Left ventricle myocardium superior (tissue), 1 donor: Measurements from ENCODE around the gene PARD3B. TPM values are rescaled to one million over a fixed set of nuclear protein-coding genes. Genes with fewer than 3 reads are reported as not detected.
A peak's percentile ranks its signal among the peaks of the same experiment; 100 is the strongest.

Experiments used
- ATAC-seq: fragments of 200-7000 bp; cut with Tn5 transposase; one replicate; pipeline ENCODE4 v1.9.1; 2020; ENCODE audit warnings: mild to moderate bottlenecking, moderate library complexity
- DNase-seq: peaks from one replicate; pipeline ENCODE4 v3.0.0-alpha.2; 2020
- intact Hi-C: fragments of 100-400 bp; cut with micrococcal nuclease; formaldehyde crosslinking; loops from one replicate; pipeline ENCODE4 v1.11.0; 2022
- total RNA-seq: library from RNA; stranded (reverse); fragmentation: NEBNext Ultra II Directional; extraction: Animal tissue kit (Norgen Biotek cat#: 25700); gene quantifications from one replicate; pipeline ENCODE4 v1.2.1, GENCODE V29; 2021
- donor health status: DM: no; HTN: yes; CAD: no; lungs with severe emphysema.

PARD3B gene
- total RNA-seq, 1 donor from 2014 or later: 6.5 TPM

DNA sequence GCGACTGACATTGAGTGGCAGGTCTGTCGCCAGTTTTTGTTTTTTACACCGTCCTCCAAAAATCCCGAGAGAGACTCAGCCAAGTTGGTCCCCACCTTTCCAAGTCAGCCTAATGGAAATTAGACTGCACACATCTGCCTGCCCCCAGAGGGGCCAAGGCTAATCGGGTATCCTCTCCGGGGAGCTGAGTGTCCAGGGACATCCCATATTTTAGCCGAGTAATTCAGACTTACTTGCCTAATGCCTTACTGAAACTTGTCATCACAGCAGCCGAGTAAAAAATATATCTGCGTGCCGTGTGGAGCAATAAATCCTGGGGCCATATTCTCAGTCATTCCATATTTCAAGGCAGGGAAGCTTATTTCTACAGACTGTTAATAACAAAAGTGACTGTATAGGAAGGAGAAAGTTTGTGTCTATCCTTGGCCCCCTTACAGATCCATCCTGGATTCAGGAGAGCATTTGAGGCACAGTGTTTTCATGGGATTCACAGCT is 1098.2 kb downstream of the PARD3B start:
- ATAC-seq (no peak), DNase-seq (no peak)
- intact Hi-C loops: no loop called here

DNA sequence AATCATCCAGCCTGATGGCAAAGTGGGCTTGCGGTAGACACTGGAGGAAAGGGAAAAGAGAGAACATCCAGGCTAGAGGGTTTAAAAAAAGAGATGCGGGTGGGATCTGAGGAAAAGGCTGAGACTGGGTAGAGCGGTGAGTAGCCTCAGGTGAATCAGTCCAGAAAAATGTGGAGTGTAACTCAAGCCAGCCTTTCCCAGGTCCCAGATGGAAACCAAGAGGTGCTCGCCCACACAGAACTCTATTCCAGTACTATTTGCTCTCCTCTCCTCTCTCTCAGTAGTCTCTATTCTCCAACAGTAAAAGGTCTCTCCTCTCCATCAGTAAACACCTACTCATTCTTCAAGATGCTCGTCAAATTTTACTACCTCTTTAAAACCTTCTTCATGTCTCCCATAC is 1098.7 kb downstream of the PARD3B start:
- no peak for DNase-seq
- ATAC-seq: no peak
- intact Hi-C loops: no loop called here

DNA sequence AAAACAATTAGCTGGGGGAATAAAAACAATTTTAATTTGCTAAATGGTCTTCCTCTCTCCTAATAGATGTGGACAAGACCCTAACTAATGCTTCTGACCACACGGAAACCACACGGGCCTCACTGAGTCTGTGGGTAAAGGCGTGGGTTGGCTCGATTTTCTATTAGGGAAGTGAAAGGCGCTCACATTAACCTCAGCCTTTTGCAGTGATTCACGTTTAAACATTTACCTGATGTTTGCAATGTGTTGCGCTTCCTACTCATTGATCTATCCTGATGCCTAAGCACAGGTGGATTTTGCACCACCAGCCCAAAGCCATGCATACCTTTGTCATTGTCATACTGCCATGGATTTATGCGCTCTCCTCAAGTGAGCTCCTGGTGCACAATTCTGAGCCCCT is 1101.4 kb downstream of the PARD3B start:
- intact Hi-C loops: no loop called here
- no peak for DNase-seq
- ATAC-seq: no peak

DNA sequence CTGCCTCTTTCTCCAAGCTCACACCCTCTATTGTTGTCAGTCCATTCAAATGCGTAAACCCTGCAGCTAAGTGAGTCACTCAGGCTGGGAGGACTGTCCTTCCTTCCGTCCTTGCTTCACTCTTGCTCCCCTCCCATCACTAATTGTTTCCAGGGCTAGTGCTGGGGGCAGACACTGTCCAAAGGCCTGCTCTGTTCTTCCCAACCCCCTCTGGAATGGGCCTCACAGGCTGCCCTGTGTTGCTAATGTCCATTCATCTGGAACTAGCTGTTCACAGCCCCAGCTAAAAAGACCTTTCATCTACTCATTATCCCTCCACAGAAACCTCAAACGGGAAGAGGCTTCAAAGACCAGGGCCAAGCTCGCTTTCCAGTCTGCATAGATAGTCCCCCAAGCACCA is 1105.2 kb downstream of the PARD3B start:
- no peak for DNase-seq
- intact Hi-C loops: no loop called here
- peak; percentile 17 for ATAC-seq

DNA sequence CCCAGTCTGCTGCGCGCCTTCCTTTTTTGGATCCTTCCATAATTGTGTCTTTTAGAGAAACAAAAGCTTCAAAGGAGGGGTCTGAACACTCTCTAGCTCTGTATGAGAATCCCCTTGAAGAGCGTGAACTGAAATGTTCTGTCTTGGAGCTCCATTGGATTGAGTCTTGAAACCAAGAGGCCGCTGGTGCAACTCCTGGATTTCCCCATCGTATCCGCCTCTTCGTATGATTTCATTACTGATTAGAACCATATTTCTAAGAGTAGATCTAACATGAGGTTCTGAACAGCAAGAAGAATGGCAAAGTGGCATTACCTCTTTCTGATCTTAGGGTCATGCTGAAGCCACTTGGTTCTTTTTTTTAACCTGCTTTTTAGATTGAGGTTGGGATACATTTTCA is 1105.7 kb downstream of the PARD3B start:
- intact Hi-C loops: no loop called here
- DNase-seq (no peak), ATAC-seq (no peak)

DNA sequence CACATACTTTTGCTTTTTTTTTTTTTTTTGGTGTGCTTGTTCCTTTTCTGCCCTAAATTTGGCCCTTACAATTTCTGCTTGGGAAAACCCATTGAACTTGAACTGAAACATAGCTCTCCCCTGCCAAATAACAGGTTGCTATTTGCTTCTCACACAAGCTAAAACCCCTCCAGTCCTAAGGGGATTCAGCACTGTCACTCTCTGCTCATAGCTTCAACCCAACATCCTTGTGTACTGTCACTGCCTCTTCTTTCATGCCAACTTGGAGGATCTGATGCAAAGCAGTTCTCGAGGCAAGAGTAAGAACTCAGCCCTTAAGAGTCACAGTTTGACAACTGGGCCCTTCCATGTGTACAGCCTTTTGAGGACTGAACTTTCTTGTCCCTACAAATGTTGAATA is 1106.4 kb downstream of the PARD3B start:
- no peak for ATAC-seq

DNA sequence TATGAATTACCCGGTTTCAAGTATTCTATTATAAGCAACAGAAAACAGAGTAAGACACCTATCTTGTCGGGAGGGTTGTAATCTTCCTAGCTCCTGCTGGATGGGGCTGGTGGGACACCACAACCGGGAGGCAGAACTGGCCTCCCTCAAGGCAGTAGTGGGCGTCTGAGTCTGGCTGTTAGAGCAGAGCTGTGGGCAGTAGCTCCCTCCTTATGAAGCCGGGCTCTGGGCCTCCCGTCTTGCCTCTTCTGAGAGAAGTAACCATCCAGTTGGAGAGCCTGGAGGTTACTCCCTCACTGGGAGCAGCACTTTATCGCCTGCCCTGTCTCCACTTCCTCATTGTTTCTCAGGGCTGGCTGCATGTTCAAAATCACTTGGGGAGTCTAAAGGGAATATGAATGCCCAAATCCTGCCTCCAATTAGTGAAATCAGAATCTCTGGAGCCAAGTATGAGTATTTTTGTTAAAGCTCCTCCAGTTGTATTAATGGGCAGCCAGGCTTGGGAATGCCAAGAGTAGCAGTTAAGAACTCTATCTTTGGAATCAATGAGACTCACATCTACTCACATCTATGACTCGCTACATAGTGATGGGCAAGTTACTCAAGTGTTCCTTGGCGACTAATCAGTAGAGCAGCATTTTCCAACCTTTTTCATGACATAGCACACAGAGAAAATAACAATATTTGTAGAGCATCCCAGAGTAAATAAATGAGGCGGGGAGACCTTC is 1109.8 kb downstream of the PARD3B start:
- intact Hi-C loops: no loop called here

More for the DNA sequence above, 1106.4 kb downstream of the PARD3B start:
- intact Hi-C loops: no loop called here
- no peak for DNase-seq

DNA sequence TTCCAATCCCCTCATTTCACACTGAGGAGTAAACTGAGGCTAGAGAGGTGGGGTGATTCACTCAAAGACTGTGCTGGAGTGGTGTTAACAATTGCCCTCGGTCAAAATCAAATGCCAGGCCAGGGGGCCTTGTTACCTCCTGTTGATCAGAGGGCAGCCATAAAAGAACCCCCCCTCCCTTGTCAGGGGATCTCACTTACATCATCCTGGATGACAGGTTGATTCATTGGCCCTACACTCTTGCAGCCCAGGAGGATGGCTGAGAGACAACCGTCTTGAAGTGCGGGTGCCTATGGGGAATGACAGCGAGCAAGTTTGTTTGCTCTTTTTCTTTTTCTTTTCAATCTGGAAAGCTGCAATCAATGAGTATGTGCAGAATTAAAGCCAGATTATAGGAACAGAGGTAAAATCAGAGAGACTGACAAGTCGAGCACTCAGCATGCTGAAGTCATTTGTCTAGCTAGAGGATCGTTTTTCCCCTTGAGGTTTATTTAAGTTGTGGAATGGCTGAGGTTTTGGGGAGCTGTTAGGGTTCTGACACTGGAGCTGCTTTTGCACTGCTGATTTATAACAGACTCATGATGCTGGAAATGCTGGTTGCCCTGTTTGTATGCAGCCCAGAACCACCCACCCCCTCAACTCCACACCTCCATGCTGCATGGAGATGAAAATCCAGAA is 1110.6 kb downstream of the PARD3B start:
- DNase-seq (no peak), ATAC-seq (no peak)
- intact Hi-C loops: no loop called here

More for the DNA sequence above, 1109.8 kb downstream of the PARD3B start:
- DNase-seq (no peak), ATAC-seq (no peak)

DNA sequence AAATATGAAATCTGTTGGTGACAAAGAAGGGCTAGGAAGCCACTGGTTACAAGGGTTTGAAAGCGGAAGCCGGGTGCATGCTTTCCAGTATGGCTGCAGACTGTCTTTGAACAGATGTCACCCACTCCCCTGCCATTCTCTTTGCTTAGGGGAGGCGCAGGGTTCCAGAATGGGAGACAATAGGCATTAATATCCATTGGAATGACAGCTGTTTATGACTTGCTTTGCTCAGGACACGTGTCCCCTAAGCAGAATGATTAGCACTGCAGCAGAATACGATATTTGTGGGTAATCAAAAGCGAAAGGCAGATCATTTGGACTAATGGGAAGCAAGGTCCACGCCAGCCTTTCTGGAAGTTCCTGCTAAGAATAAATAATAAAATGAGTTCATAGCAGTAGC is 1111.2 kb downstream of the PARD3B start:
- ATAC-seq (no peak), DNase-seq (no peak)
- intact Hi-C loops: no loop called here

DNA sequence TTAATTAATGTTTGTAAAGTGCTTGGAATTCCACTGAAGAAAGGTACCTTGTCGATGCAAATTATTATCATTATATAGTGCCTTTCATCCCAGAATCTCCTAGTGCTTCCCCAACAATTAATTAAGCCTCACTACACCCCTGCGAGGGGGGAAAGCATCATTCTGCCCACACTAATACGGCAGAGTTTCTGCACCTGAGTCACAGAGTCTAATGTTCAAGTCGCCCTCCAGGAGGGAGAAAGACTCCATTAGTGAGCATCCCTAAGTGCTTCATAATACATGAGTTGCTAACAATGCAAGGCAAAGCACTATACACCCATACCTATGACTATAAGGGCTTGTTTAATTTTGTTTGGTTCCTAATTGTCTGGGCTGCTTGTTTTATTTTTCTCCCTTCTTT is 1111.7 kb downstream of the PARD3B start:
- intact Hi-C loops: no loop called here
- ATAC-seq: no peak
- no peak for DNase-seq

DNA sequence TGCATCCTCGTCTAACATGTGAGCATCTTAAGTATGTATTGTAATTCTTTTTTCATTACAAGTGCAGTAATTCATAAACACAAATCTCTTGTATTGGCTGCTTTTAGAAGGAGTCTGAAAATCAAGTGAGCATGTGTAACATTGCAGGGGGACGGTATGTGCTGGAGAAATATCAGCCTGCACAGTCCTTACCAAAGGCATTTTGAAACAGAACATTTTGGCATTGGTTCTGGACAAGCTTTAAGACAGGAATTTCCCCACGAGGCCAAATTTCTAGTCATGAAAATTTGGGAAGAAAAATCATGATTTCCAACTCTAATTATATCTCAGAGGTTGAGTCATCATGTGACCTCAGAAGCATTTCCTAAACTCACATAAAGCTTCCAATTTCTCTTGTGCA is 1112.3 kb downstream of the PARD3B start:
- intact Hi-C loops: no loop called here
- DNase-seq (no peak), ATAC-seq (peak; percentile 59)

DNA sequence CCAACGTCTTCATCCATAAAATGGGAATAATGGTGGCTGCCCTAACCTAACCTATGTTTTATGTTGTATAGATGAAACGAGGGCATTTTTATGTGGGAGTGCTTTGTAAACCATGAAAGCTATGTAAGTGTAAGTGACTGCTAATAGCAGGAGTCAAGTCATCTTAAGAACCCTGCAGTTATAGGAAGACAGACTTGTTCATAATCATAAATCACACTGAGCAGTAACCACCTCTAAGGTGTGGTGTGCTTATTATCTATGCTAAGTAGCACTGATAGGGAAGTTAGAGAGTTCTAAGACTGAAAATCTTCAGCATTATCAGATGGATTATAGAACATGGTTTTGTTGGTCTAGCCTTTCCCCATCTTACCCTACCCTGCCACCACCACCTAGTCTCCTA is 1112.8 kb downstream of the PARD3B start:
- DNase-seq (no peak), ATAC-seq (no peak)
- intact Hi-C loops: no loop called here

DNA sequence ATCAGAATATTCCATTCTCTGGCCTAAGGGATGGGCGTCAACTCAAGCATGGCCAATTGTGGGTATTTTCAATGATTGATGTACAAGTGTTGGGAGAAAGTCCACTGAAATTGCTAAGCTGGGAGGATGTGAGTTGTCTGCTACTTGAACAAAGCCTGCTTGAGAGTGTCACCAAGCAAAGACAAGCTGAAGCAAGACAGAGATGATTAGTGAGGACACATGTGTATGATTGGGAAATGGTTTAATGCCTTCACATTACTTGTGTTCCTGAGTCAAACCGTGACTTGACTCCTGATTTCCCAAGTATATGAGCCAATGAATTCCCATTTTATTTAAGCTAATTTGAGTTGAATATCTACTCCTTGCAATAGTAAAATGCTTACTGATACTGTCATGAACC is 1113.3 kb downstream of the PARD3B start:
- DNase-seq: no peak
- no peak for ATAC-seq
- intact Hi-C loops: no loop called here

DNA sequence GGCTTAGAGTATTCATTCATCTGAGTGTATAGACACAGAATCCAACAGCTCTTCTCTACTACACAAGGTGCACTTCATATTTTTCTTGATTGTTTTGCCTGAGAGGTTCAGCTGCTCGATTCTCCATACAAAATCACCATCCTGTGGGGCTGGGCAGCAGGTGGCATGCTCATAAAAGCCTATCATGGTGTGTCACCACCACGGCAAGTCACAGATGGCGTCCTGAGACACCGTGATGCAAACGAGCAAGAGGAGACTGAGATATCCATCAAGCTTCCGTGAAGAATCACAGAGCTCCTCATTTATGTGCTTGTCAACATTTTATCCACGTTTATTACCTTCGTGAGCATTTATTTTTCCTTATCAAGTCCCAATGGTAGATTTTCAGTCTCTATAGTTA is 1114.6 kb downstream of the PARD3B start:
- DNase-seq (no peak), ATAC-seq (no peak)
- intact Hi-C loops: no loop called here

DNA sequence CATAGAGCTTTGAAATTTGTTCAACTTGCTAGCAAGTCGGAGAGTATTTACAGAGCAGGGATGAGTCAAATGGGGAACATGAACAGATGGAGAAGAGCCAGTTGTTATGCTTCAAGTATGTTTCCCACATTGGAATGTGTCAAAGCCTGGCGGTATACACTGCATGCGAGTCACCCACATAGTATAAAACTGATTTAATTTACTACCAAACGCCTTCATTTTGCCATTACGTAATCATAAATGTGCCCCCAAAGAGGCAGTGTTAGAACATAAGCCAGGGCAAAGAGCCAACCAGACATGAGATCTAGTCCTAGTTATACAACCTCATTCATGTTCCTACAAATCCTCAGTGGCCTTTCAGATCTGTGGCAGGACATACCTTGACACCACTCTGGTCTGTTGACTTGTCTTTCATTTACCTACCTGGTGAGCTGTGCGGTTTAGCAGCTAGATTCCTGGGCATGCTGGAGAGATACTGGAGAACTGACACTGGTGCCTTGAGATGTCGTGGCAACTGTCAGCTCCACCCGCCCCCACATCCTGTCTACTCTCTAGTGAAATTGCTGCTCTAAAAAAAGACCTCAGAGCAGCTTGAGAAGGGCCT is 1115.3 kb downstream of the PARD3B start:
- intact Hi-C loops: no loop called here
- DNase-seq (peak; percentile 34), ATAC-seq (peak; percentile 60)

DNA sequence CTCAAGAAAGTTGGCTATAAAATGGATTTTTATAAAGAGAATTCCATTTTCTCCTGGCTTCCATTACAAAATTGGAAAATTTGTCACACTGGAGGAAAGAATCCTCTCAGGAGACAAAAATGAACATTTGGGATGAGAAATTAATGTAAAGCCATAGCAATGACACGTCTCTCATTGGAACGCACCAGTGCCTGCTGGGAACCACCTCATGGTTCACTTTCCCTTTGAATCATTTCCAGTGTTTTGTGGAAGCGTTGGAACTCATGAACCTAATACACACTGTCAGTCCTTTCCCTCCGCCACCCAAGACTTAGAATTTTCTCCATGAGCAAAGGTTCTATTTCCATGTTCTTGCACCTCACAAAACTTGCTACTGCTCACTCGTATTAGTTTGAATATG is 1116.0 kb downstream of the PARD3B start:
- intact Hi-C loops: no loop called here
- no peak for DNase-seq
- no peak for ATAC-seq

DNA sequence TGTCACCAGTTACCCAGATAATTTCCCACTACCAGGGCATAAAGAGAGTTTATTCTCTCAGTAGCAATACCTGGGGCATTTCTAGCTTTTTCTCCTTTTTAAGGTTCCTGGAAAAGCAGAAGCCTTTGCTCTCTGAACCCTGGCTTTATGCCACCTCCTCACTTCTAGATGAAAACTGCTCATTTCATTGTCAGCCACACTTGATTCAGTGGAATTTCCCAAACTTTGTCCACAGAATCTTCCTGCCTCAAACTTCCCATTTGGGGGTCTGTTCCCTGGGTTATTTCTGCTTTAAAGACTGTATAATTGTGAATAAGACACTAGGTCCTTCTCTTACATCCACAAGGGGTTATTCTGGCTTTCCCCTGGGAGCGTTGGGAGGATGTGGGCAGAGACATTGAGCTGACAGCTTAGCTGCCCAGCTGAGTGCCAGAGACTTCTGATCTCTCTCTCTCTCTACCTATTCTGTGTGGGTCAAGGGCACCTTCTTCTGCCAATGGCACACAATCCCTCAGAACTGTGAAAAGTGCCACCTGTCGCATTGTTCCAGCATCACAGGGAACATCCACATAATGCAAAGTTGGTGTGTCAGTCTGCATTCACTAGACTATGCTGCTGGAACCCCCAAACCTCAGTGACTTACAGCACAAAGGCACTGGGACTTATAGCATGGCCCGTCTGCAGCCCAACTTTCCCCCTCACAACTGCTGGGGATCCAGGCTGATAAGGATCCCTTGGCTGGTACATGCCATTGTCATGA is 1117.1 kb downstream of the PARD3B start:
- no peak for DNase-seq
- ATAC-seq: no peak
- intact Hi-C loops: no loop called here

DNA sequence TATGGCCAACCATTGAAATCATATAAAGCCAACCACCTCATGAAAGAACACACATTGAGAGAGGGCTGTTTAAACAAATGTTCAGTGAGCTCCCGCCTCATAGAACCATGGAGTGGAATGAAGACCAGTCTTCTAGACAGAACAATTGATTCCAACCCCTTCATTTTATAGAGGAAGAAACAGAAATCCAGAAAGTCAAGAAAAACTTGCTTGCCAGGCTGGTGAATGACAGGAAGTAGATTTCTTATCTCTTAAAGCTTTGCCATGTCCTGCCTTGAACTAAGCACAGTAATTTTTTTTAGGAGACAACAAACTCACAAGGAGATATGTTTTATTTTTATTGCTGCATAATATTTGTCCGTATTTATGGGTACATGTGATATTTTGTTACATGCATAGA is 1120.5 kb downstream of the PARD3B start:
- ATAC-seq (no peak), DNase-seq (no peak)
- intact Hi-C loops: no loop called here
